CD14-positive monocyte (primary cell): Measurements from ENCODE around the gene ZNF143. TPM values are rescaled to one million over a fixed set of nuclear protein-coding genes. Genes with fewer than 3 reads are reported as not detected.

ENCODE experiments used
- DNase-seq, 3 donors: peaks; one replicate each; pipeline ENCODE4 v3.0.0-alpha.2; 2011 to 2022
- H2AFZ ChIP-seq: 2 replicates; pipeline ENCODE4 v1.6.0; 2012; ENCODE audit warnings: mild to moderate bottlenecking, low read depth, low read length, inconsistent platforms; ENCODE audit not compliant: insufficient read depth, poor library complexity, severe bottlenecking
- H3K27ac ChIP-seq, 2 donors: 1 replicate in 1 of 2; 2 replicates in 1 of 2; pipeline ENCODE4 v1.5.1; 2012 to 2013; ENCODE audit warnings: low read length in 2 of 2, control low read depth in 1 of 2, inconsistent platforms in 1 of 2, low read depth in 1 of 2, mild to moderate bottlenecking in 1 of 2
- H3K27me3 ChIP-seq, 2 donors: one replicate each; pipeline versions ENCODE4 v1.6.0 to v1.6.1; 2011 to 2013; ENCODE audit warnings: low read length in 2 of 2; ENCODE audit not compliant: control insufficient read depth in 2 of 2, insufficient read depth in 2 of 2
- H3K36me3 ChIP-seq, 2 donors: replicated peaks in 1 of 2; 1 replicate in 1 of 2; 2 replicates in 1 of 2; pipeline versions ENCODE4 v1.5.1 to v1.6.1; 2012 to 2013; ENCODE audit warnings: low read length in 2 of 2, control low read depth in 1 of 2, inconsistent platforms in 1 of 2, mild to moderate bottlenecking in 1 of 2; ENCODE audit not compliant: insufficient read depth in 2 of 2, control insufficient read depth in 1 of 2
- H3K4me1 ChIP-seq, 2 donors: 1 replicate in 1 of 2; 2 replicates in 1 of 2; pipeline versions ENCODE4 v1.5.1 to v1.6.1; 2012 to 2013; ENCODE audit warnings: low read length in 2 of 2, control low read depth in 1 of 2, inconsistent platforms in 1 of 2, mild to moderate bottlenecking in 1 of 2, moderate library complexity in 1 of 2; ENCODE audit not compliant: insufficient read depth in 2 of 2, control insufficient read depth in 1 of 2
- H3K4me2 ChIP-seq: replicated peaks from 2 replicates; pipeline ENCODE3; 2012; ENCODE audit warnings: low read length, moderate library complexity, mild to moderate bottlenecking; ENCODE audit not compliant: poor library complexity, severe bottlenecking; ENCODE audit errors: extremely low read depth
- H3K4me3 ChIP-seq, 3 experiments: fragments of 200-600 bp in 1 of 3; sonication (generic) in 1 of 3; replicated peaks in 1 of 3; 1 replicate in 2 of 3; 2 replicates in 1 of 3; pipeline ENCODE4 v1.5.1; 2011 to 2013; ENCODE audit warnings: low read length in 3 of 3, mild to moderate bottlenecking in 3 of 3, control low read depth in 2 of 3, low read depth in 2 of 3, inconsistent platforms in 1 of 3, moderate library complexity in 1 of 3
- H3K79me2 ChIP-seq: 2 replicates; pipeline ENCODE4 v1.6.0; 2012; ENCODE audit warnings: mild to moderate bottlenecking, control low read depth, inconsistent platforms, low read length, moderate library complexity; ENCODE audit not compliant: insufficient read depth
- H3K9ac ChIP-seq: 2 replicates; pipeline ENCODE4 v1.6.0; 2017; ENCODE audit warnings: low read length, mild to moderate bottlenecking; ENCODE audit not compliant: insufficient read depth, poor library complexity, severe bottlenecking
- H3K9me3 ChIP-seq, 2 donors: replicated peaks in 1 of 2; 1 replicate in 1 of 2; 2 replicates in 1 of 2; pipeline versions ENCODE4 v1.5.1 to v1.6.1; 2012 to 2013; ENCODE audit warnings: low read length in 2 of 2, control low read depth in 1 of 2; ENCODE audit not compliant: control insufficient read depth in 1 of 2, insufficient read depth in 1 of 2
- H4K20me1 ChIP-seq: 2 replicates; pipeline ENCODE4 v1.6.0; 2012; ENCODE audit warnings: mild to moderate bottlenecking, low read length, control low read depth, moderate library complexity; ENCODE audit not compliant: insufficient read depth
- H3K27ac Mint-ChIP-seq, 7 donors: one replicate each; pipeline ENCODE4 v1.8.0; 2020; ENCODE audit warnings: mild to moderate bottlenecking in 7 of 7, mixed read lengths in 7 of 7, moderate library complexity in 6 of 7, inconsistent platforms in 2 of 7
- H3K27me3 Mint-ChIP-seq, 3 donors: one replicate each; pipeline ENCODE4 v1.8.0; 2021 to 2022; ENCODE audit warnings: low read depth in 3 of 3, mild to moderate bottlenecking in 3 of 3, mixed read lengths in 3 of 3, moderate library complexity in 3 of 3, inconsistent platforms in 1 of 3
- H3K36me3 Mint-ChIP-seq, 2 donors: one replicate each; pipeline ENCODE4 v1.8.0; 2020; ENCODE audit warnings: mixed read lengths in 2 of 2, inconsistent platforms in 1 of 2, mild to moderate bottlenecking in 1 of 2
- H3K4me1 Mint-ChIP-seq: one replicate; pipeline ENCODE4 v1.8.0; 2020; ENCODE audit warnings: mild to moderate bottlenecking, mixed read lengths
- H3K4me3 Mint-ChIP-seq, 2 donors: one replicate each; pipeline ENCODE4 v1.8.0; 2020; ENCODE audit warnings: mild to moderate bottlenecking in 2 of 2, mixed read lengths in 2 of 2, moderate library complexity in 1 of 2
- H3K9me3 Mint-ChIP-seq, 7 donors: one replicate each; pipeline ENCODE4 v1.8.0; 2020 to 2022; ENCODE audit warnings: mixed read lengths in 7 of 7, mild to moderate bottlenecking in 6 of 7, moderate library complexity in 6 of 7, inconsistent platforms in 2 of 7
- WGBS: methylation state at CpG from one replicate; pipeline ENCODE4 v1.1.5; 2013; ENCODE audit warnings: missing lambda C conversion rate; ENCODE audit not compliant: insufficient coverage; 5-methylcytosine and 5-hydroxymethylcytosine counted together
- intact Hi-C, 2 donors: fragments of 100-400 bp; cut with micrococcal nuclease; formaldehyde crosslinking; loops; one replicate each; pipeline versions ENCODE4 v1.15.0 to v1.15.1; 2023
- polyA plus RNA-seq, 3 donors: library from polyadenylated mRNA; depleted of rRNA in 1 of 3; unstranded in 2 of 3; stranded (reverse) in 1 of 3; fragments of 300-500 nt in 2 of 3; fragments of >200 nt in 1 of 3; fragmentation: Illumina TruSeq in 2 of 3; gene quantifications; 1 replicate in 2 of 3; 2 replicates in 1 of 3; pipeline ENCODE4 v1.2.3, GENCODE V29; 2012 to 2021
- TF ChIP-seq, protein P1 (sequence below): fragments of 200-600 bp; IDR thresholded peaks from one replicate; pipeline ENCODE4 v1.8.0; 2022; ENCODE audit warnings: antibody characterized with exemption, mild to moderate bottlenecking

ZNF143 gene
- polyA plus RNA-seq, 3 donors, result 26.8 to 30.5 (median 30.1) TPM

DNA sequence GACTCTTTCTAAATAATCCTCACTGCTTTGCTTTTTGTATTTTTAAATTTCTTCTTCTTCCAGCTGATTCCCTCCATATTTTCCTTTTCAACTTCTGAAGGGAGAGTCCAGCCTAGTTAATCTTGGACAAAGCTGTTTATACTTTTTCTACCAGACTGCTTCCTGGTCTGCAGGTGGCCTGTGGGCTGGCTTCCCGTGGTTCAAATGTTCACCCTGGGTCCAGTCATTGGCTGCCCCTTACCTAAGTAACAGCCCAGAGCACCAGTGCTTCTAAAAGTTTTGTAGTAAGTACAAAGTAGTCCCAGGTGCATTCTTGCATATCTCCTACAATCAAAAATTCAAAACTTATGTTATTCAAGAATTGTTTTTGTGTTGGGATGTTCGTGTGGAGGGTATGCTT is 19.1 kb downstream of the ZNF143 start:
- Histone ChIP-seq H3K4me3 (no peak overlapping the region), H4K20me1 (no peaks in the 10 kb centered on the region), H3K4me2 (no peak overlapping the region), H3K27ac (no peak overlapping the region), H3K9ac (no peak overlapping the region), H2AFZ (no peak overlapping the region), H3K79me2 (no peaks in the 10 kb centered on the region), H3K4me1 (no peaks in the 10 kb centered on the region), H3K9me3 (no peaks in the 10 kb centered on the region), H3K36me3 (peaks cover 68 to 84% of the 10 kb centered on the region in 2 donors), H3K27me3 (no peaks in the 10 kb centered on the region)
- Mint-ChIP-seq H3K9me3 (no peaks in the 10 kb centered on the region), H3K27me3 (no peaks in the 10 kb centered on the region), H3K4me3 (no peak overlapping the region), H3K4me1 (no peaks in the 10 kb centered on the region), H3K27ac (peak overlapping the region in 2 of 7 donors; percentile 30 to 61), H3K36me3 (peaks cover 64 to 87% of the 10 kb centered on the region in 2 donors)
- TF ChIP-seq, protein P1, sequence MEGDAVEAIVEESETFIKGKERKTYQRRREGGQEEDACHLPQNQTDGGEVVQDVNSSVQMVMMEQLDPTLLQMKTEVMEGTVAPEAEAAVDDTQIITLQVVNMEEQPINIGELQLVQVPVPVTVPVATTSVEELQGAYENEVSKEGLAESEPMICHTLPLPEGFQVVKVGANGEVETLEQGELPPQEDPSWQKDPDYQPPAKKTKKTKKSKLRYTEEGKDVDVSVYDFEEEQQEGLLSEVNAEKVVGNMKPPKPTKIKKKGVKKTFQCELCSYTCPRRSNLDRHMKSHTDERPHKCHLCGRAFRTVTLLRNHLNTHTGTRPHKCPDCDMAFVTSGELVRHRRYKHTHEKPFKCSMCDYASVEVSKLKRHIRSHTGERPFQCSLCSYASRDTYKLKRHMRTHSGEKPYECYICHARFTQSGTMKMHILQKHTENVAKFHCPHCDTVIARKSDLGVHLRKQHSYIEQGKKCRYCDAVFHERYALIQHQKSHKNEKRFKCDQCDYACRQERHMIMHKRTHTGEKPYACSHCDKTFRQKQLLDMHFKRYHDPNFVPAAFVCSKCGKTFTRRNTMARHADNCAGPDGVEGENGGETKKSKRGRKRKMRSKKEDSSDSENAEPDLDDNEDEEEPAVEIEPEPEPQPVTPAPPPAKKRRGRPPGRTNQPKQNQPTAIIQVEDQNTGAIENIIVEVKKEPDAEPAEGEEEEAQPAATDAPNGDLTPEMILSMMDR, result no peak
- intact Hi-C loops, result no loop called here
- no CpG with 5 or more reads among the region's 2 CpGs for WGBS
- DNase-seq, result no peak

DNA sequence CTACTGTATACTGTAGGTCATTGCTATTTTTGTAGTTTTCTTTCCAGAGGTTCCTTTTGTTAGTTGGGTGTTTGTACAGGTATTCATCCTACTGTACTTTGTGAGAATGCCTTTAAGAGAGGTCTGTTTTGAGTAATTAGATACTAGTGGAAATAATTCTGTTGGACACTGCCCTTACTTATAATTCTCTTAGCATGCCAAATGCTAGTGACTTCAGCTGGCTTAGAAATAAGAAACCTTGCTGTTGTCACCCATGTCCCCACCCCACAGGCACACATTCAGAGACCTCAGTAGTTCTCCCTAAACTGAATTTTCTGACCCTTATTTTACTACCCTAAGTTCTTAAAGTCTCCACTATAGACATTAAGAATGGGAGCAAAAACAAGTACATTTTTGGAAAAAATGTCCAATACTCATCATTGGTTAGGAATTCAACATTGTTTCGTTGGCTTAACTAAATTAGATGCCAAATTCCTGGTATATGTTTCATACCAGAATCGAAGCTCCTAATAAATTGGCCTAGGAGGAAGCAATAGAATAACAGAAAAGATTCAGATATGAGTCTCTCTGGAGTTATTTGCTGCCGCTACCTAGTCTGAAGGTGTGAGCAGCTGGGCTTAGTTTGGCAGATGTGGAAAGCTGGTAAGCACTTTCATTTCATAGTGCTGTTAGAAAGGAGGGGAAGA is 28.4 kb downstream of the ZNF143 start:
- peaks cover 4% of the 10 kb centered on the region for H4K20me1 ChIP-seq
- no peak overlapping the region for H3K9ac ChIP-seq
- TF ChIP-seq, protein P1, result no peak
- Mint-ChIP-seq H3K36me3 (peaks cover 57 to 91% of the 10 kb centered on the region in 2 donors), H3K27me3 (no peaks in the 10 kb centered on the region), H3K27ac (peak overlapping the region in 1 of 7 donors; percentile 47), H3K4me3 (no peak overlapping the region), H3K4me1 (no peaks in the 10 kb centered on the region), H3K9me3 (no peaks in the 10 kb centered on the region)
- no peaks in the 10 kb centered on the region for H3K27me3 ChIP-seq
- intact Hi-C loops, result no loop called here
- H3K79me2 ChIP-seq, result no peaks in the 10 kb centered on the region
- DNase-seq, result no peak
- WGBS, result 100% methylated on average over 2 of the region's 3 CpGs
- no peak overlapping the region for H3K4me2 ChIP-seq
- H3K27ac ChIP-seq, result no peak overlapping the region
- H2AFZ ChIP-seq, result no peak overlapping the region
- H3K36me3 ChIP-seq, result peaks cover 73 to 95% of the 10 kb centered on the region in 2 donors
- no peaks in the 10 kb centered on the region for H3K9me3 ChIP-seq
- no peak overlapping the region for H3K4me3 ChIP-seq
- no peaks in the 10 kb centered on the region for H3K4me1 ChIP-seq
